SK-N-MC (cell line): ENCODE measurements around the gene MOG.
A peak's percentile ranks its signal among the peaks of the same experiment; 100 is the strongest.

Experiments used
- DNase-seq: peaks from one replicate; pipeline ENCODE4 v3.0.0-alpha.2; 2011; ENCODE audit warnings: low read depth, low spot score
- H3K27ac ChIP-seq: fragments of 200-600 bp; sonication (generic); 2 replicates; pipeline ENCODE4 v1.5.1; 2016; ENCODE audit warnings: mixed run types
- H3K36me3 ChIP-seq: fragments of 200-600 bp; sonication (generic); 2 replicates; pipeline ENCODE4 v1.6.1; 2017; ENCODE audit warnings: antibody characterized with exemption, low read length, mixed read lengths; ENCODE audit not compliant: insufficient read depth
- H3K4me3 ChIP-seq: fragments of 200-600 bp; sonication (generic); 2 replicates; pipeline ENCODE4 v1.5.1; 2016
- H3K9ac ChIP-seq: fragments of 200-600 bp; sonication (generic); 2 replicates; pipeline ENCODE4 v1.8.0; 2017; ENCODE audit warnings: mixed run types, mixed read lengths; ENCODE audit not compliant: insufficient read length
- H3K9me3 ChIP-seq: fragments of 200-600 bp; sonication (generic); 2 replicates; pipeline ENCODE4 v1.6.1; 2017; ENCODE audit warnings: low read depth, mild to moderate bottlenecking, antibody characterized with exemption, low read length, moderate library complexity, mixed read lengths
- EZH2 ChIP-seq: fragments of 200-600 bp; sonication (generic); IDR thresholded peaks from one replicate; pipeline ENCODE4 v1.6.1; 2017; ENCODE audit warnings: antibody characterized with exemption
- FOXP2 ChIP-seq: optimal IDR thresholded peaks from 2 replicates; pipeline ENCODE3; 2011; ENCODE audit warnings: mild to moderate bottlenecking, moderate library complexity; ENCODE audit not compliant: insufficient read depth; ENCODE audit errors: extremely low read length, control extremely low read depth
- POLR2AphosphoS5 ChIP-seq: IDR thresholded peaks from 2 replicates; pipeline ENCODE4 v1.6.1; 2012; ENCODE audit warnings: mild to moderate bottlenecking, low read depth, low read length, borderline replicate concordance

The MOG gene

GRCh38 chr6:29631860-29632731 is 24.8 kb upstream of the MOG start:
- H3K36me3 ChIP-seq = no peaks in the 10 kb centered on the region
- no peaks in the 10 kb centered on the region for H3K9me3 ChIP-seq
- peak overlapping the region; percentile 71 for H3K9ac ChIP-seq
- TF ChIP-seq EZH2 = no peak
- peak; percentile 43; the same call in 1 of the 2 replicates for TF ChIP-seq POLR2AphosphoS5
- peak overlapping the region; percentile 95 for H3K4me3 ChIP-seq
- H3K27ac ChIP-seq = peak overlapping the region; percentile 25; the same call in 1 of the 2 replicates
- DNase-seq = no peak

DNA sequence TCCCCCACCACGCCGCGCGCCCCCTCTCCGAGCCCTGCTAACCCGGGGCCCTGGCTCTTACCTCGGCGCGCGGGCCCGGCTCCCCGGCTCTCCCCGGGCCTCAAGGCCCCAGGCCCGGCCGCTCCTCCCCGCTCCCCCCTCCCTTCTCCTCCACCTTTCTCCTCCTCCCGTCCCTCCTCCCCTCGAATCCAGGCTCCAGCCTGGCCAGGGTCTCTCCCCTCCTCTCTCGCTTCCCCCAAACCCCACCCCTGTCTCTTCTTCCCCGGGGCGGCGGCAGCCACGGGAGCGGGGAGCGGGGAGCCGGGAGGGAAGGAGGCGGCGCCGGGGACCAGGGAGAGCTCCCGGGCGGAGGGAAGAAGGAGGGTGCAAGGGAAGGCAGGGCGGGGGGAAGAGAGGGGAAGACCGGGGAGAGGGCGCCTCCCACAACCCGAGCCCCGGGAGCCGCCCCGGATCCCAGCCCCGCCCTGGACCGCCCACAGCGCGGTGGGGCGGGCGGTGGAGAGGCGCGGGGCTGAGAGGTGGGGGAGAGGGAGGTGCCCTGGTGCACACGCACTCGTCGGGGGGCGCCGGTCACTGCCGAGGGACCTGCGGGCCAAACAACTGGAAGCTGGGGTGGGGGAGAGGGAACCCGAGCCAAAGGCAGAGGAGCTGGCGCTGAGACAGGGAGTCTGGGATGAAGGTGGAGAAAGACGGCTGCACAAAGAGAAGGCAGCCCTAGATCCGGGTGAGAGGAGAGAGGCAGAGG is 23.9 kb upstream of the MOG start, which contains the start of gene GABBR1:
Gene GABBR1 (minus strand): TSS at position 395 of the 745 bp plus-strand sequence. CDS start 798 bp downstream, outside the sequence.
- peak within 1 kb of the TSS; percentile 76 for H3K9ac ChIP-seq
- H3K9me3 ChIP-seq = no peaks in the 10 kb centered on the region
- no peaks in the 10 kb centered on the region for H3K36me3 ChIP-seq
- H3K27ac ChIP-seq = peak within 1 kb of the TSS; percentile 64; the same call in 1 of the 2 replicates
- H3K4me3 ChIP-seq = peak within 1 kb of the TSS; percentile 95
- no peak for DNase-seq
- TF ChIP-seq EZH2 = no peak
- TF ChIP-seq POLR2AphosphoS5 = peak; percentile 79

- Histone ChIP-seq H3K27ac (peak overlapping the region; percentile 64; the same call in 1 of the 2 replicates), H3K36me3 (no peaks in the 10 kb centered on the region), H3K9ac (peak overlapping the region; percentile 76), H3K4me3 (peak overlapping the region; percentile 95), H3K9me3 (no peaks in the 10 kb centered on the region)
- TF ChIP-seq EZH2 (no peak), POLR2AphosphoS5 (no peak)
- DNase-seq = no peak
Observed at GRCh38 chr6:29633534-29633905, 23.4 kb upstream of the MOG start.

DNA sequence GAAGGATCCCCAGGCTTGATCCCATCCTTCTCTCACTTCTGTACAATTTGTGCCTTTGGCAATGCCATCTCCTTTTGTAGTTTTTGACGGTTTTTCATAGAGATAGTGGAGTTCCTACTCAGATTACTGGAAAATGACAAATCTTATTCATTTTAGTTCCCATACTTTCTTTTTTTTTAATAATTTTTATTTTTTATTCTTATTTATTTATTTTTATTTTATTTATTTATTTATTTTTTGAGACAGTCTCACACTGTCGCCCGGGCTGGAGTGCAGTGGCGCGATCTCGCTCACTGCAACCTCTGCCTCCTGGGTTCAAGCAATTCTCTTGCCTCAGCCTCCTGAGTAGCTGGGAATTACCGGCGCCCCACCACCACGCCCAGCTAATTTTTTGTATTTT is 19.6 kb upstream of the MOG start:
- H3K4me3 ChIP-seq = no peak overlapping the region
- no peaks in the 10 kb centered on the region for H3K9me3 ChIP-seq
- H3K36me3 ChIP-seq = no peaks in the 10 kb centered on the region
- DNase-seq = no peak
- H3K27ac ChIP-seq = no peak overlapping the region
- H3K9ac ChIP-seq = no peak overlapping the region
- no peak for TF ChIP-seq POLR2AphosphoS5
- no peak for TF ChIP-seq FOXP2
- TF ChIP-seq EZH2 = no peak

GRCh38 chr6:29641430-29642148 is 15.3 kb upstream of the MOG start:
- H3K9ac ChIP-seq = no peak overlapping the region
- TF ChIP-seq FOXP2 = no peak
- no peak for TF ChIP-seq EZH2
- TF ChIP-seq POLR2AphosphoS5 = no peak
- H3K4me3 ChIP-seq = no peak overlapping the region
- H3K9me3 ChIP-seq = no peaks in the 10 kb centered on the region
- no peak overlapping the region for H3K27ac ChIP-seq
- H3K36me3 ChIP-seq = no peaks in the 10 kb centered on the region
- no peak for DNase-seq

- Histone ChIP-seq H3K9me3 (no peaks in the 10 kb centered on the region), H3K27ac (no peak overlapping the region), H3K9ac (no peak overlapping the region), H3K4me3 (no peak overlapping the region), H3K36me3 (no peaks in the 10 kb centered on the region)
- DNase-seq = no peak
- TF ChIP-seq FOXP2 (no peak), POLR2AphosphoS5 (no peak), EZH2 (no peak)
Observed at GRCh38 chr6:29647927-29648642, 8.8 kb upstream of the MOG start.

- Histone ChIP-seq H3K36me3 (no peaks in the 10 kb centered on the region), H3K27ac (no peak overlapping the region), H3K9ac (peak overlapping the region; percentile 66), H3K4me3 (peak overlapping the region; percentile 83), H3K9me3 (no peaks in the 10 kb centered on the region)
- peak; percentile 80 for TF ChIP-seq POLR2AphosphoS5
- TF ChIP-seq EZH2 = no peak
- peak; percentile 95 for DNase-seq
Observed at GRCh38 chr6:29649701-29650673, 6.9 kb upstream of the MOG start.
